Colon (tissue), 2 donors: ENCODE measurements around the gene VPS26A.
"Not testable (repeated sequence)": the region's sequence is repeated elsewhere in the genome, so short reads cannot be mapped to it uniquely, and the experiment has no call there.

ENCODE experiments used
- FAIRE-seq: peaks from 2 replicates; lab custom pipeline; 2012; peaks lifted over from hg19 to GRCh38; lab: Jason Lieb, UNC
- donor health status: control.
- donor health status: control.

Gene VPS26A

DNA sequence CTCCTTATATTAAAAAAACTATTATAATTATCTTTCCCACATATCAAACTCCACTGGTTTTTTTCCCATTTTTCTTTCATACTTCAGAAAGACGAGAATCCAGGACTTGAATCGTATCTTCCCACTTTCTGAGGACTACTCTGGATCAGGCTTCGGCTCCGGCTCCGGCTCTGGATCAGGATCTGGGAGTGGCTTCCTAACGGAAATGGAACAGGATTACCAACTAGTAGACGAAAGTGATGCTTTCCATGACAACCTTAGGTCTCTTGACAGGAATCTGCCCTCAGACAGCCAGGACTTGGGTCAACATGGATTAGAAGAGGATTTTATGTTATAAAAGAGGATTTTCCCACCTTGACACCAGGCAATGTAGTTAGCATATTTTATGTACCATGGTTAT, 20.2 kb upstream of the VPS26A start:
- FAIRE-seq, result no peak

DNA sequence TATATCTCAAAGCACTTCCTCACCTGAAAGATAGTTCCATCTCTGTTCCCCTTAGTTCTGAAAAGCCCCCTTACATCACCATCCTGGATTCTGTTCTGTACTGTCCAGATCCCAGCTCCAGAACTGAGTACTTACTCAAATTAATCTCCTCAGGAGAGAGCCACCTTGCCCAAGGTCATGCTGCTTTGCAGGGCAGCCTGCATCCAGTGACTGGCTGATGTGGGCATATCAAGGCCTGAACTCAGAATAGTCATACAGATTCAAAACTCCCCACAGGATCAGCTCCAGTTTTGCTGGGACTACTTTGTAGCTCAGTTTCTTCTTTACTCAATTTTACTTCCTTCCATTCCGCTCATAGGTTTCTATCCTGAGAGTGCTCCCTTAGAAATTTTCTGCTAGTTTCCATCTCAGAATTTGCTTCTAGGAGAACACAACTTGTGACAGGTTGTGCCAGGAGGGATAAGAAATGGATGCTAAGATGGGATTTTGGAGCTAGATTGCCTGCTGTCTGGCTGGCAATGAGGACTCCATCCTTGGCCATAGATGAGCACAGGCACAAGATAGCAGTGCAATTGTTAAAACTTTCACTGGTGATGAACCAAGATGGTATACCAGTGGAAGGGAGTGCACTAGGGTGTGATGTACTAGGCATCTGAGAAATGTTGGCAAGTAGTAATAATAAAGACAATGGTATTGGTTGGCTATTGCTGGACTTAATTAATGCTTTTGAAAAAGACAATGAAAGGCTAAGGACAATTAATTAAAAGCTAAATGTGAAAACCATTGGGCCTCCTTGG, 18.8 kb upstream of the VPS26A start:
- FAIRE-seq, result no peak

DNA sequence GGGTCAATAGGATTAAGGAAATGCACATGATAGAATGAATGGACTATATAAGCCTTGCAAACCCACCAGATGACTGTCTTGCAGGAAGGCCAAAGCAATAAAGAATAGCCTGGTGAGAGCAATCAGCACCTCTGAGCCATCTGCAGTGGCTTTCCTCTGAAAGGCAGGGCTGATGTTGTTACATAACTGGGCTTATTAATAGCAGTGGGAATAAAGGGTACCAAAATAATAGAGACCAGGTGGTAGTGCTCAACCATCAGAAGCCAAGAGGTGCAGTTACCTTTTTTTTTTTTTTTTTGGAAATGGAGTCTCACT, 16.8 kb upstream of the VPS26A start:
- FAIRE-seq, result no peak

DNA sequence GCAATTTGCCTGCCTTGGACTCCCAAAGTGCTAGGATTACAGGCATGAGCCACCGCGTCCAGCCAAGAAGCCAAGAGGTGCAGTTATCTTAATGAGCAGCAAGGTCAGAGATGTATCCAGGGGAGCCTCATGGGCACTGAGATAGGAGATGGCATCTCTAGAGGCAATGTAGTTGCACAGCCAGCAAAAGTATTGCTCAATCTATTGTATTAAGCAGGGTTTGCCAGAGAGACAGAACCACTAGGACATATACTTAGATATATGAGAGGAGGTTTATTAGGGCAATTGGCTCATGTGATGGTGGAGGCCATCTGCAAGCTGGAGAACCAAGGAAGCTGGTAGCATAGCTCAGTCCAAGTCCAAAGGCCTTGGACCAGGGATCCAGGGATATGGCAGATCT, 16.3 kb upstream of the VPS26A start:
- no peak for FAIRE-seq

DNA sequence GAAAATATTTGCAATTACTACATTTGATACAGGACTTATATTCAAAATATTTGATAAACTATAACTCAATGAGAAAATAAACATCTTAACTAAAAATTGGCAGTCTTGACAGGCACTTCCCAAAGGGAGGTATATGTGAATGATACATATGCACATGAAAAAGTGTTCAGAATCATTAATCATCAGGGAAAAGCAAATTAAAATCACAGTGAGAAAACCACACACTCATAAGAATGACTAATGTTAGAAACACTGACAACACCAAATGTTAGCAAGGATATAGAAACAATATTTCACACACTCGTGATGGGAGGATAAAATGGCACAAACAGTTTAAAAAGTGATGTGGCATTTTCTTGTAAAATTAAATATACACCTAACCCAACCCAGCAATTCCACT, 4.1 kb upstream of the VPS26A start:
- FAIRE-seq, result no peak

DNA sequence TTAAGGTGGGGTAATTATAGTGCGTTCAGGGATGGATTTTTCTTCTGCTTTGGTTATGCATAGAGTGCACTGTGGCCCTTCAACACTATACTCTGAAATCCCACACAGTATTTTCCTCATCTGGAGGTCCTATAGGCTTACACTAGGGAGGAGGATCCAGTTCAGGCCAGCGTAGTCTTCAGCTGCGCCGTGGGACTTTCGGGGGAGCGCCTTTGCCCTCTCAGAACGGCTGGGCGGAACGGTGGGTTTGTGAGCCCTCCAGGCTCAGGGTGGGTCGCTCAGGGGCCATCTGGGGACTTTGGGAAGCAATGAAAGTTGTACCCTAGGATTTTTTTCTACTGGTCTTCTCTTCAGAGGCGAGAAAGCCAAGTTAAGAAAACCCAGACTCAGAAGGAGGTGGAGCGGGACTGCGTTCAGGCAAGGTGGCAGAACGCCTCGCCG, 652 bp upstream of the VPS26A start:
- no peak for FAIRE-seq

DNA sequence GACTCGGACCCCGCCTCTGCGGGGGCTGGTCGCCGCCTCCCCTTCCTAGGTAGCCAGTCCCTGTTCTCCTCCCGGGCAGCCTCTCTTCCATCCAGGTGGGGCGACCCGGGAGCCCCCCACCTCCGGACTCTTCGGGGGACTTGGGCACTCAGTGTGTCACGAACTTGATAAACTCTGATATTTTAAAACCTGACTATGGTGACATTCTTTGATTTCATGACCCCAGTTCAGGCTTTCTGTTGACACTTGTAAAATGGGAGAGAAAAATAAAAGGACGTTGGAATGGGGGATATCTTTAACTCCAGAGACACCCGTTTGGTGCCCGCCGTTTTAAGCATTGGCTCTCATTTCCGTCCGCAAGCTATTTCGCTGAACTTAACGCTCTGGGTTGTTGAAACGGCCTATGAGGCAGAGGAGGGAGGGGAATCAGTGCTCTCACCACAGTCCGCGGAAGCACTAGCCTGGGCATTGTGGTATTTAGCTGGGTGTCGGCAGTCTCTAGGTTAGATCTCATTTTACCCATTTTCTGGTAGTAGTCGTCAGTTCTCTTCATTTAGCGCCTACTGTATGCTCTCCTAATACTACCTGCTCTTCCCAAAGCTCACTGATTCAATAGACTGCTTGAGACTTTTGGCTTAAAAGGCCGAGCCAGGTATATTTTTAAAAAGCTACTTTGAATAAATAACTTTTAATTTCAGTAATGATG, 738 bp downstream of the VPS26A start:
- no peak for FAIRE-seq

DNA sequence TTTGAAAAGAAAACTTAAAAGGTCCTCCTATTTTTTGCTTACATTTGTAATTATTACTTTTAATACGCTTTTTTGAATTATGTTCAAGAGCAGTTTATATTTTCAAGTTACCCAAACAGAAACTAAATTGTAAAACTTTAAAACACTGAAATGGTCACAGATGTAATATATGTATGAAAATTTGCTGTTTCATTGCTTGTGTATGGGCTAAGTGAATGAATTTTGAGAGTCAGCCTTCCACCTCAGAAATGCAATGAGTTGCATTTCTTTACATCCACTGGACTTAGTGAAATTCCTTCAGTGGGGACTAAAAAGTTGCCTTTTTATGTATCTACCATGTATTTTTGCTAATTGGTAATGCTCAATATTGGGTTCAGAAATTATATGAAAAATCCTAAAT, 1.6 kb downstream of the VPS26A start:
- FAIRE-seq, result no peak

DNA sequence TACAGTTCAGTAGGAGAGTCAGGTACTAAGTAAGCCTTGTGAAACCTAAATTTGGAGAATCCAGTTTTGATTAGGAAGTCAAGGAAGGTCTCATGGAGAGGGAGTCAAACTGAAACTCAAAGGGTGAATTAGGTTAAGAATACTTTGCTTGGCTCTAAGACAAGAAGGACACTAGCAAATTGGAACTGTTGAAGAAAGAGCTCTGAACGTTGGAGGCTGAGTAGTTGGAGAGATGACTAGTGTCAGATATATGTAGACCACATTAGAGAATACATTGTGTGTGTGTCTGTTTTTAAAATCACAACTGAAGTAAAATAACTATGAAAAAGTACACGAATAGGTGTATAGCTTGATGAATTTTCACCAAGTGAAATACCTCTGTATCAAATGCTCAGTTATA, 6.3 kb downstream of the VPS26A start:
- no peak for FAIRE-seq

DNA sequence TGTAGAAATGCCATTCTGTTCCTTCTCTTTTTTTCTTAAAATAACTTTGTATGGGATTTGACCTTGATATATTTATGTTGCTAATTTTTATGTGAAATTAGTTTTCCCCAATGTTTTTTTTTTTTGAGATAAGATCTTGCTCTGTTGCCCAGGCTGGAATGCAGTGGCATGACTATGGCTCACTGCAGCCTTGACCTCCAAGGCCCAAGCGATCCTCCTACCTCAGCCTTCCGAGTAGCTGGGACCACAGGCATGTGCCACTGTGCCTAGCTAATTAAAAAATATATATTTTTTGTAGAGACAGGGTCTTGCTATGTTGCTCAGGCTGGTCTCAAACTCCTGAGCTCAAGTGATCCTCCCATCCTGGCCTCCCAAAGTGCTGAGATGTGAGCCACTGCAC, 16.0 kb downstream of the VPS26A start:
- no peak for FAIRE-seq

DNA sequence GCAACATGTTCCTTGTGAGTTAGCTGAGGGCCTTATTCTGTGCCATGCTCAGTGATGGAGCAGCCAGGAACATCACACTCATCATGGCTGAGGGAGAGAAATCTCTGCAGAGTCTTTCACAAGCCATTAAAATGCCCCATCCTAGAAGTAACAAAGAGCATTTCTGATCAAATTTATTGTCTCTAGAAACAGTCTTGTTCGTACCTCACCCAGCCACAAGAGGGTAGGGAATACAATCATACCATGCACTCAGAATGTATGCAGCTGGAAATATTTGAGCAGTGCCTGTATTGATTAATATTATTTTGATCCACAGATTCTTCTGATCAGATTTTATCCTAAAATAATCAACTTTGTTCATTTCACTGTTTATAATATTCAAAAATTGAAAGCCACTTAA, 17.3 kb downstream of the VPS26A start:
- no peak for FAIRE-seq

DNA sequence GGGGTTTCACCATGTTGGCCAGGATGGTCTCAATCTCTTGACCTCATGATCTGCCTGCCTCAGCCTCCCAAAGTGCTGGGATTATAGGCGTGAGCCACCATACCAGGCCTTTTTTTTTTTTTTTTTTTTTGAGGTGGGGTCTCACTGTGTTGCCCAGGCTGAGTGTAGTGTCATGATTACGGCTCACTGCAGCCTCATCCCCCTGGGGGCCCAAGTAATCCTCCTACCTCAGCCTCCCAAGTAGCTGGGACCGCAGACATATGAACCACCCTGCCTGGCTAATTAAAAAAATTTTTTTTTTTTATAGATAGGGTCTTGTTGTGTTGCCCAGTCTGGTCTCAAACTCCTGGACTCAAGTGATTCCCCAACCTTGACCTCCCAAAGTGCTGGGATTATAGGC, 18.1 kb downstream of the VPS26A start:
- not testable (repeated sequence) for FAIRE-seq

DNA sequence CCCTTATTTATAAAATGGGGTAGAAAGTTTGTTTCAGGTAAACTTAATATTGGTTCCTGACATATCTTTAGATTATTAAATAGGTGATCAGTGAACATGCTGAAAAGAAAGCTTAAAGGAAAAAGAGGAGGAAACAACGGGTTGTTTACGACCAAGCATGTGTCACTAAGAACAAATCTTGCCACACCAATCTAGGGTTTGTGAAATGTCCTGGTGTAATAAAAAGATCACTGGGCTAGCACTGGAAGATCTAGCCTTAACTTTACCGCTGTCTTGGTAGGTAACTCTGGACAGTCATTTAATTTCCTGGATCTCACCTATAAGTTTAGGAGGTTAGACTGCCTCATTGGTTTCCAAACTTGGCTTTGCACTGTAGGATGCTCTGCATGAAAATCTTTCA, 19.0 kb downstream of the VPS26A start:
- FAIRE-seq, result no peak

DNA sequence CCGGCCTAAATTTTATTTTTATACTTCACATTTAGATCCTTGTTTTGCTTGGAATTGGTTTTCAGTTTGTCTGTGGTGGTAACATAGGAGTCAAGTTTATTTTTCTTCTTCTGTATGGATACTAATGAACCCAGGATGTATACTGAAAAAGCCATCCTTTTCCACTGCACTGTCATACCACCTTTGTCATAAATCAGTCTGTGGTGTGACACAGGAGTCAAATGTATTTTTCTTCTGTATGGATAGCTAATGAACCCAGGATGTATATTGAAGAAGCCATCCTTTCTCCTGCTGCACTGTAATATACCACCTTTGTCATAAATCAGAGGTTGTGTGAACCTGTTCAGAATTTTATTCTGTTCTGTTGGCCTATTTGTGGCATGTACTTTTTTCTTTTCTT, 21.4 kb downstream of the VPS26A start:
- FAIRE-seq, result no peak

DNA sequence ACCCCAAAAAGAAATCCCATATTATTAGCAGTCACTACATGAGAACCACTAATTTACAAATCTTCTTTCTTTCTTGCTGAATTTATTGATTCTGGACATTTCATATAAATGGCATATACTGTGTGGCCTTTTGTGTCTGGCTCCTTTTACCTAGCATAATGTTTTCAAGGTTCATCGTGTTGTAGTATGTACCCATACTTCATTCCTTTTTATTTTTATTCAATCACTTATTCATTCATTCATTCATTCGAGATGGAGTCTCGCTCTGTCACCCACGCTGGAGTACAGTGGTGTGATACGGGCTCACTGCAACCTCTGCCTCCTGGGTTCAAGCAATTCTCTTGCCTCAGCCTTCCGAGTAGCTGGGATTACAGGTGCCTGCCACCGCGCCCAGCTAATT, 21.9 kb downstream of the VPS26A start:
- no peak for FAIRE-seq

DNA sequence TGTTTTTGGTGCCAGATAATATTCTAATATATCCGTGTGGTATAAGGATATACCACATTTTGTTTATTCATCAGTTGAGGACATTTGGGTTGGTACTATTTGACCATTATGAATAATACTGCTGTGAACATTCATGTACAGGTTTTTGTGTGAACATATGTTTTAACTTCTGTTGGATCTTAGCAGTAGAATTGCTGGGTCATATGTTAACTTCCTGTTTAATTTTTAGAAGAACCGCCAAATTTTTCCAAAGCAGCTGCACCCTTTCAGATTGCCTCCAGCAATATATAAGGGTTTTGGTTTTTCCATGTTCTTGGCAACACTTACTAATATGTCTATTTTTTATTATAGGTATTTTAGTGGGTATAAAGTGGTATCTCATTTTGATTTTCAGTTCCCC, 22.8 kb downstream of the VPS26A start:
- FAIRE-seq, result no peak

DNA sequence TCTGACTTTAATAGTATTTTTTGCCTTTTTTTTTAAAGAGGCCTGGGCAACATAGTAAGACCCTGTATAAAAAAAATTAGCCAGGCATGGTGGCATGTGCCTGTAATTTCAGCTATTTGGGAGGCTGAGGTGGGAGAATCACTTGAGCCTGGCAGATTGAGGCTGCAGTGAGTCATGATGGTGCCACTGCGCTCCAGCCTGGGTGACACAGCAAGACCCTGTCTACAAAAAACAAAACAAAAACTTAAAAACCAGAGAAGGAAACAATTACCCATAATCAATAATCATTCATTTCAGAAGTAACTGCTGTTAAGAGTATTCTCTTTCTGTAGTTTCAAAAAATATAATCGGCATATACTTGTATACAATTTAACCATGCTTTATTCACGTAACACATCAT, 28.0 kb downstream of the VPS26A start:
- no peak for FAIRE-seq

DNA sequence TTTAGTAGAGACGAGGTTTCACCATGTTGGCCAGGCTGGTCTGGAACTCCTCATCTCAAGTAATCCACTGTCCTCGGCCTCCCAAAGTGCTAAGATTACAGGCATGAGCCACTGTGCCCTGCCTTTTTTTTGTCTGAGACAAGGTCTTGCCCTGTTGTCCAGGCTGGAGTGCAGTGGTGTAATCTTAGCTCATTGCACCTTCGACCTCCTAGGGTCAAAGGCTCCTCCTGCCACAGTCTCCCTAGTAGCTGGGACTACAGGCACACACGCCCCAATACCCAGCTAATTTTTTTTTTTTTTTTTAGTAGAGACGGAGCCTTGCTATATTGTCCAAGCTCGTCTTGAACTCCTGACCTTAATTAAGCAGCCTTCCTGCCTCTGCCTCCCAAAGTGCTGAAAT, 29.2 kb downstream of the VPS26A start:
- no peak for FAIRE-seq

DNA sequence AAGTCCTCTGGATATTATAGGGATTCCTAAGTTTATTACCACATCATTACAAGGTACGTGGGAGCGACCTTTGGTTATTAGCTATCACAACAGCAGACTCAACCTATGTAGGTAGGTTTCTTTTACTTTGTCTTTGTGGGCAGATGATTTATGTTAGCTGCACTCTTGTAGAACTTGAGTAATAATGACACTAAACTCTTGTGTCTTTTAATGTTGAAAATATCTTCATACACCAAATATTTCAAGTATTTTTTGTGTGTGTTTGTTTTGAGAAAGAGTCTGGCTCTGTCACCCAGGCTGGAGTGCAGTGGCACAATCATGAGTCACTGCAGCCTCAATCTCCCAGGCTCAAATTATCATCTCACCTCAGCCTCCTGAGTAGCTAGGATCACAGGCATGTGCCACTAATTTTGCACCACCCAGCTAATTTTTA, 36.8 kb downstream of the VPS26A start:
- no peak for FAIRE-seq

DNA sequence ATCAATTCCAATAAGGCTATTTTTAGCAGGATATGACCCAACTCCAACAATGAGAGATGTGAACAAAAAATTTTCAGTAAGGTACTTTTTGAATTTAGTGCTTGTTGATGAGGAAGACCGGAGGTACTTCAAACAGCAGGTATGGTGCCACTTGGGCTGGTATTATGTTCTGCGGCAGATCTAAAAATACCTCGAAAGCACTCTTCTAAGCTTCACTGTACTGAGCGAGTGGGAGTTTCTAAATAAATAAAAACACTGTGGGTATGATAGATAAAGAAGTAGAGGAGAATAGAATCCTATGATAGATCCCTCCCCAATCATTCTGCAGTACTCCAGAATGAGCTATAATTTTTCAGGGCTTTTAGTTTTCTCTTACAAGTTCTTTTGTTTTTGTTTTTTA, 44.5 kb downstream of the VPS26A start:
- FAIRE-seq, result no peak

DNA sequence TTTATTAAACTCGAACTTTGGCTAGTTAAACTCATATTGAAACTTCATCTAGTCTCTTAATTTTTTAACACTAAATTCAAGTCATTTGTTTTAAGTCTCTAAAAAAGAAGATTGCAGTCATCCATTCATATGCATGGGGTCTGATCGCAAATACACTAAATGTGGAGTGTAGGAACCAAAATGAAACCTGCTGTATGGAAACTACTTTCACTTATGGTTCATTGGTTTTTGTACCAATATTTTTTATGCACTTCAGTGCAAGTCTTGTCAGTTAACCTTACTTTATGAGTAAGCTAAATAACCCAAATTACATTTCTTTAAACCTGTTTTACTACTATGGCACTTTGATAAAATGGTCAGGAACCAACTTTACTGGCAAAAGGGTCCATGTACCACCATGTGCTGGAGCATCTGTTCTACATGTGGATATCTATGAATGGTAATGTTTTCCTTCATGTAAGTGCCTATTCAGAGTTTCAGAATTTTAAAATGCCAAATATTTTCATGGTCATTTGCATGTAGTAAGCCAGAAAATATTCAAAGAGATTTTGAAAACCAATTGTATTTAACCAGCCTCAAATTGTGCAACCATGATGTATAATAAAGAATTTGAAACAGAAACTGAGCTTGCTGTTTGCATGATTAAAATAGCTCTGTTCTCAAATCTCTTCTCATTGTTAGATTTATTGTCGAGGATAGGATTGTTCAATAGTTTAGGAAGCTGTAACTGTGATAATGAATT, 48.4 kb downstream of the VPS26A start:
- FAIRE-seq, result no peak

DNA sequence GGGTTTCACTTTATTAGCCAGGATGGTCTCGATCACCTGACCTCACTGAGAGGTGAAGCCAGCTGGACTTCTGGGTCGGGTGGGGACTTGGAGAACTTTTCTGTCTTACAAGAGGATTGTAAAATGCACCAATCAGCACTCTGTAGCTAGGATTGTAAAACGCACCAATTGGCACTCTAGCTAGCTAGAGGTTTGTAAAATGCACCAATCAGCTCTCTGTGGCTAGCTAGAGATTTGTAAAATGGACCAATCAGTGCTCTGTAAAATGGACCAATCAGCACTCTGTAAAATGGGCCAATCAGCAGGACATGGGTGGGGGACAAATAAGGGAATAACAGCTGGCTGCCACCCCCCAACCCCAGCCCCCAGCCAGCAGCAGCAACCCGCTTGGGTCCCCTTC, 51.3 kb downstream of the VPS26A start:
- FAIRE-seq, result not testable (repeated sequence)

DNA sequence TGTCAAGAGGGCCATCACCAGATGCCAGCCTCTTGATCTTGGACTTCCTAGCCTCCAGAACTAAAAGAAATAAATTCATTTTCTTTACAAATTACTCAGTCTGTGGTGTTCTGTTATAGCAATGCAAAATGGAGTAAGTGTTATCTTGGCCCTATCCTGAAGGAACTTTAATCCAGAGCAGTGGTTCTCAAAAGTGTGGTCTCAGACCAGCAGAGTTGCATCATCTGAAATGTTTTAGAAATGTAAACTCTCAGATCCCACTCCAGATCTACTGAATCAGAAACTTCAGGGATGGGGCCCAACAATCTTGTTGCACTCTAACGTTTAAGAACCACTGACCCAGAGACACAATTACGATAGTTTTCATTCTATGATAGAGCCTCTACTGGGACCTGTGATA, 52.8 kb downstream of the VPS26A start:
- FAIRE-seq, result no peak
